SU-DHL-6 (cell line): ENCODE measurements around the gene HMG20B.

ENCODE experiments used
- H2AFZ ChIP-seq: fragments of 200-600 bp; sonication (generic); 2 replicates; pipeline ENCODE4 v1.6.1; 2014; ENCODE audit warnings: low read depth, mild to moderate bottlenecking, moderate library complexity, mixed read lengths, antibody characterized with exemption, low read length; ENCODE audit not compliant: severe bottlenecking
- H3F3A ChIP-seq: fragments of 200-600 bp; shearing (Covaris generic); 2 replicates; pipeline ENCODE4 v1.6.0; 2016; ENCODE audit warnings: antibody characterized with exemption, mild to moderate bottlenecking; ENCODE audit not compliant: insufficient read depth
- H3K27ac ChIP-seq: fragments of 200-600 bp; sonication (generic); 2 replicates; pipeline ENCODE4 v1.5.1; 2016; ENCODE audit warnings: low read depth, mild to moderate bottlenecking, low read length, moderate library complexity, mixed read lengths
- H3K27me3 ChIP-seq: fragments of 200-600 bp; sonication (generic), shearing (Covaris generic); 2 replicates; pipeline ENCODE4 v1.6.0; 2014; ENCODE audit warnings: mild to moderate bottlenecking, low read length
- H3K36me3 ChIP-seq: fragments of 200-600 bp; sonication (generic); 2 replicates; pipeline ENCODE4 v1.6.1; 2014; ENCODE audit warnings: mild to moderate bottlenecking, low read length, mixed read lengths
- H3K4me2 ChIP-seq: fragments of 300-600, 200-600 bp; shearing (Covaris generic), sonication (generic); 2 replicates; pipeline ENCODE4 v1.6.0; 2014; ENCODE audit warnings: low read length, low read depth, mild to moderate bottlenecking; ENCODE audit not compliant: poor library complexity, severe bottlenecking
- H3K4me3 ChIP-seq: fragments of 200-600 bp; sonication (generic); 2 replicates; pipeline ENCODE4 v1.5.1; 2014; ENCODE audit warnings: antibody characterized with exemption, low read length, mild to moderate bottlenecking, mixed read lengths; ENCODE audit not compliant: insufficient read depth, poor library complexity, severe bottlenecking
- H3K79me2 ChIP-seq: fragments of 200-600 bp; sonication (generic); 2 replicates; pipeline ENCODE4 v1.6.1; 2014; ENCODE audit warnings: mild to moderate bottlenecking, low read length, moderate library complexity; ENCODE audit not compliant: insufficient read depth
- H3K9ac ChIP-seq: fragments of 200-600 bp; sonication (generic); 2 replicates; pipeline ENCODE4 v1.7.0; 2014; ENCODE audit warnings: mild to moderate bottlenecking, low read length
- H3K9me2 ChIP-seq: fragments of 200-600 bp; sonication (generic); replicated peaks from 2 replicates; pipeline ENCODE4 v1.6.1; 2014; ENCODE audit warnings: low read length; ENCODE audit not compliant: insufficient read depth
- H3K9me3 ChIP-seq: fragments of 200-600 bp; sonication (generic); 2 replicates; pipeline ENCODE4 v1.6.1; 2014; ENCODE audit warnings: low read length, mixed read lengths; ENCODE audit not compliant: insufficient read depth
- H4K20me1 ChIP-seq: fragments of 200-600 bp; sonication (generic); 2 replicates; pipeline ENCODE4 v1.6.1; 2014; ENCODE audit warnings: low read depth, mild to moderate bottlenecking, antibody characterized with exemption, low read length, moderate library complexity, mixed read lengths
- EZH2phosphoT487 ChIP-seq: fragments of 200-600 bp; sonication (generic), shearing (Covaris generic); conservative IDR thresholded peaks from 2 replicates; pipeline ENCODE4 v1.6.1; 2018; ENCODE audit warnings: mild to moderate bottlenecking, antibody characterized with exemption, low read length, moderate library complexity, mixed read lengths
- TF ChIP-seq, protein P1 (sequence below): fragments of 200-600 bp; sonication (generic); IDR thresholded peaks from one replicate; pipeline ENCODE4 v1.5.1; 2017; ENCODE audit warnings: antibody characterized with exemption, mild to moderate bottlenecking, low read length, moderate library complexity; ENCODE audit not compliant: insufficient read depth, poor library complexity, severe bottlenecking

The HMG20B gene

DNA sequence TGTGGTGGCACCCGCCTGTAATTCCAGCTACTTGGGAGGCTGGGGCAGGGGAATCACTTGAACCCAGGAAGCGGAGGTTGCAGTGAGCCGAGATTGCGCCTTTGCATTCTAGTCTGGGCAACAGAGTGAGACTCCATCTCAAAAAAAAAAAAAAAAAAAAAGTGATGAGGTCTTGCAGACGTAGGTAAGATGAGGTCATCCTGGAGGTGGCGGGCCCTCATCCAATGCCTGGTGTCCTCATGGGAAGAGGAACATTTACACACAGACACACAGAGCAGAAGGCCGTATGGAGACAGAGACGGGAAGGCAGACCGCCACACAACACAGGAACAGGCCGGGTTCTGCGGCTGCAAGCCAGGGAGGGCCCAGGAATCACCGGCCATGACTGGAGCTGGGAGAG is 49.5 kb downstream of the HMG20B start:
- Histone ChIP-seq H3K4me3 (no peak overlapping the region), H3K27ac (no peak overlapping the region), H3K9me2 (no peaks in the 10 kb centered on the region), H3K9me3 (no peaks in the 10 kb centered on the region), H3F3A (no peaks in the 10 kb centered on the region), H3K4me2 (no peak overlapping the region), H3K27me3 (no peaks in the 10 kb centered on the region), H3K36me3 (no peaks in the 10 kb centered on the region), H3K79me2 (peaks cover 28% of the 10 kb centered on the region), H3K9ac (no peak overlapping the region), H4K20me1 (peaks cover 4% of the 10 kb centered on the region; the same call in 1 of the 2 replicates), H2AFZ (no peak overlapping the region)
- TF ChIP-seq, protein P1, sequence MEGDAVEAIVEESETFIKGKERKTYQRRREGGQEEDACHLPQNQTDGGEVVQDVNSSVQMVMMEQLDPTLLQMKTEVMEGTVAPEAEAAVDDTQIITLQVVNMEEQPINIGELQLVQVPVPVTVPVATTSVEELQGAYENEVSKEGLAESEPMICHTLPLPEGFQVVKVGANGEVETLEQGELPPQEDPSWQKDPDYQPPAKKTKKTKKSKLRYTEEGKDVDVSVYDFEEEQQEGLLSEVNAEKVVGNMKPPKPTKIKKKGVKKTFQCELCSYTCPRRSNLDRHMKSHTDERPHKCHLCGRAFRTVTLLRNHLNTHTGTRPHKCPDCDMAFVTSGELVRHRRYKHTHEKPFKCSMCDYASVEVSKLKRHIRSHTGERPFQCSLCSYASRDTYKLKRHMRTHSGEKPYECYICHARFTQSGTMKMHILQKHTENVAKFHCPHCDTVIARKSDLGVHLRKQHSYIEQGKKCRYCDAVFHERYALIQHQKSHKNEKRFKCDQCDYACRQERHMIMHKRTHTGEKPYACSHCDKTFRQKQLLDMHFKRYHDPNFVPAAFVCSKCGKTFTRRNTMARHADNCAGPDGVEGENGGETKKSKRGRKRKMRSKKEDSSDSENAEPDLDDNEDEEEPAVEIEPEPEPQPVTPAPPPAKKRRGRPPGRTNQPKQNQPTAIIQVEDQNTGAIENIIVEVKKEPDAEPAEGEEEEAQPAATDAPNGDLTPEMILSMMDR, result no peak
- TF ChIP-seq EZH2phosphoT487, result no peak

DNA sequence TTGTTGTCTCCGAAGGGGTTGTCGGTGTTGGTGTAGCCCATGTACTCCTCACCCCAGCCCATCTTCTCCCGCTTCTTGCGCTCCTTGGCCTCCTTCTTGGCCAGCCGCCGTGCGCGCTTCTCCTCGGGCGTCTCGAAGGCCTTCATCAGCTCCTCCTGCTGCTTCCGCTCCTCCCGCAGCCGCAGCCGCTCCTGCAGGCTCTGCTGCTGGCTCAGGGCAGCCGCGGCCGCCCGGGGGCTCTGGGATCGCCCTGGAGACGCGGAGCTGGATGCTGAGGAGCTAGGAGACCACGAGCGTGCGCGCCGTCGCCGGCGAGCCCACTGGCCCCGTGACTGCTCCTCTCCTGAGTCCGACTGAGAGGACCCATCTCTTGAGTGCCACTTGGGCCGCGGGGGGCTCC is 51.0 kb downstream of the HMG20B start:
- no peaks in the 10 kb centered on the region for H3K36me3 ChIP-seq
- no peaks in the 10 kb centered on the region for H3F3A ChIP-seq
- H3K79me2 ChIP-seq, result peaks cover 28% of the 10 kb centered on the region
- H2AFZ ChIP-seq, result no peak overlapping the region
- no peak overlapping the region for H3K27ac ChIP-seq
- H3K27me3 ChIP-seq, result no peaks in the 10 kb centered on the region
- H3K9ac ChIP-seq, result no peak overlapping the region
- no peaks in the 10 kb centered on the region for H3K9me2 ChIP-seq
- H3K4me2 ChIP-seq, result no peak overlapping the region
- no peaks in the 10 kb centered on the region for H3K9me3 ChIP-seq
- no peak overlapping the region for H3K4me3 ChIP-seq
- TF ChIP-seq EZH2phosphoT487, result no peak
- TF ChIP-seq, protein P1, result no peak
- H4K20me1 ChIP-seq, result peaks cover 4% of the 10 kb centered on the region; the same call in 1 of the 2 replicates

DNA sequence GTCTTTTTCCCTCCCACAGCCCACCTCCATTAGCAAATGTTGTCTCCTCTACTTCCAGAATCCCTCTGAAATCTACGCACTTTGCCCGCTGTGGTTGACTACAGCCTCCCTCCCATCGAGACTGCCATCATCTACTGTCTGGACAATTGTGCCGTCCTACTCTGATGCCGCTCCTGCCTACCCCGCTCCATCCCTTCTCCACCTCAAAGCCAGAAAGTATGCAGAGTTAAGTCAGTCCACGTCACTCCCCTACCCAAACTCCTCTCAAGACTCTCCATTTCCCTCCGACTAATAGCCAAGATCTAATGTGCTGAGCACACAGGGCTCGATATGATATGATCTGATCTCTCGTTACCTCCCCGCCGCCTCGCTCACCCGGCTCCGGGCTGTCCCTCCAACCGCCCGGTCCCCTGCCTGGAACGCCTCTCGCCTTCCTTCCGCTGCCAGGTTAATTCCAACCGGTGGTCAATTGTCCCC is 53.3 kb downstream of the HMG20B start:
- H4K20me1 ChIP-seq, result peaks cover 4% of the 10 kb centered on the region; the same call in 1 of the 2 replicates
- peaks cover 28% of the 10 kb centered on the region for H3K79me2 ChIP-seq
- H3K9me3 ChIP-seq, result no peaks in the 10 kb centered on the region
- peak overlapping the region; percentile 44 for H2AFZ ChIP-seq
- TF ChIP-seq, protein P1, result no peak
- no peak for TF ChIP-seq EZH2phosphoT487
- no peaks in the 10 kb centered on the region for H3K36me3 ChIP-seq
- H3K9ac ChIP-seq, result peak overlapping the region; percentile 85
- no peaks in the 10 kb centered on the region for H3K9me2 ChIP-seq
- peak overlapping the region; percentile 91 for H3K4me2 ChIP-seq
- H3K4me3 ChIP-seq, result peak overlapping the region; percentile 81
- H3F3A ChIP-seq, result no peaks in the 10 kb centered on the region
- H3K27ac ChIP-seq, result no peak overlapping the region
- no peaks in the 10 kb centered on the region for H3K27me3 ChIP-seq
